ENCODE data around the gene CMSS1.

Gene CMSS1

GRCh38 chr3:99836681-99837080 is 19.0 kb downstream of the CMSS1 start:
- Histone ChIP-seq H3F3A (ENCODE audit: insufficient read depth, low read length) (no peaks in the 10 kb centered on the region), H3K9me3 (replicated peaks; ENCODE audit: insufficient read depth, low read length) (no peaks in the 10 kb centered on the region), H3K4me1 (ENCODE audit: low read length) (no peaks in the 10 kb centered on the region), H3K36me3 (replicated peaks; ENCODE audit: insufficient read depth, low read length) (no peaks in the 10 kb centered on the region), H3K79me2 (ENCODE audit: low read length) (peaks cover 52% of the 10 kb centered on the region), H3K27ac (ENCODE audit: low read length) (no peak overlapping the region), H3K27me3 (replicated peaks; ENCODE audit: insufficient read depth, low read length) (no peaks in the 10 kb centered on the region), H3K4me2 (ENCODE audit: low read depth, low read length) (no peak overlapping the region), H3K9me2 (replicated peaks; ENCODE audit: insufficient read depth, low read length) (no peaks in the 10 kb centered on the region), H4K20me1 (ENCODE audit: insufficient read depth, low read length) (0 out of 2 replicates have a peak, but pooled peaks cover 4% of the 10 kb centered on the region), H2AFZ (ENCODE audit: low read length) (no peak overlapping the region), H3K4me3 (ENCODE audit: low read length) (no peak overlapping the region), H3K9ac (ENCODE audit: low read length) (no peak overlapping the region)
- TF ChIP-seq EZH2 (optimal IDR thresholded peaks at IDR 0.05; ENCODE audit: low read depth, low read length) (no peak), CTCF (IDR thresholded peaks at IDR 0.05; ENCODE audit: low read length) (no peak), EZH2phosphoT487 (IDR thresholded peaks at IDR 0.05; ENCODE audit: low read length) (no peak)
- no peak for DNase-seq

GRCh38 chr3:99837715-99838114 is 20.1 kb downstream of the CMSS1 start:
- no peaks in the 10 kb centered on the region for H3K9me2 ChIP-seq (replicated peaks; ENCODE audit: insufficient read depth, low read length)
- H4K20me1 ChIP-seq (ENCODE audit: insufficient read depth, low read length) = 0 out of 2 replicates have a peak, but pooled peaks cover 6% of the 10 kb centered on the region
- TF ChIP-seq CTCF (IDR thresholded peaks at IDR 0.05; ENCODE audit: low read length) (no peak), EZH2phosphoT487 (IDR thresholded peaks at IDR 0.05; ENCODE audit: low read length) (no peak), EZH2 (optimal IDR thresholded peaks at IDR 0.05; ENCODE audit: low read depth, low read length) (no peak)
- H3K27ac ChIP-seq (ENCODE audit: low read length) = no peak overlapping the region
- DNase-seq = no peak
- H3K4me3 ChIP-seq (ENCODE audit: low read length) = no peak overlapping the region
- no peaks in the 10 kb centered on the region for H3K36me3 ChIP-seq (replicated peaks; ENCODE audit: insufficient read depth, low read length)
- no peak overlapping the region for H3K9ac ChIP-seq (ENCODE audit: low read length)
- peaks cover 50% of the 10 kb centered on the region for H3K79me2 ChIP-seq (ENCODE audit: low read length)
- H3K9me3 ChIP-seq (replicated peaks; ENCODE audit: insufficient read depth, low read length) = no peaks in the 10 kb centered on the region
- no peak overlapping the region for H2AFZ ChIP-seq (ENCODE audit: low read length)
- H3K4me2 ChIP-seq (ENCODE audit: low read depth, low read length) = no peak overlapping the region
- no peaks in the 10 kb centered on the region for H3K27me3 ChIP-seq (replicated peaks; ENCODE audit: insufficient read depth, low read length)
- H3K4me1 ChIP-seq (ENCODE audit: low read length) = no peaks in the 10 kb centered on the region
- no peaks in the 10 kb centered on the region for H3F3A ChIP-seq (ENCODE audit: insufficient read depth, low read length)

GRCh38 chr3:99838755-99839154 is 21.1 kb downstream of the CMSS1 start:
- H3K79me2 ChIP-seq (ENCODE audit: low read length) = peaks cover 45% of the 10 kb centered on the region
- 0 out of 2 replicates have a peak, but pooled peaks cover 7% of the 10 kb centered on the region for H4K20me1 ChIP-seq (ENCODE audit: insufficient read depth, low read length)
- no peaks in the 10 kb centered on the region for H3K27me3 ChIP-seq (replicated peaks; ENCODE audit: insufficient read depth, low read length)
- no peaks in the 10 kb centered on the region for H3F3A ChIP-seq (ENCODE audit: insufficient read depth, low read length)
- H3K36me3 ChIP-seq (replicated peaks; ENCODE audit: insufficient read depth, low read length) = no peaks in the 10 kb centered on the region
- no peaks in the 10 kb centered on the region for H3K9me3 ChIP-seq (replicated peaks; ENCODE audit: insufficient read depth, low read length)
- TF ChIP-seq EZH2phosphoT487 (IDR thresholded peaks at IDR 0.05; ENCODE audit: low read length) (no peak), CTCF (IDR thresholded peaks at IDR 0.05; ENCODE audit: low read length) (no peak), EZH2 (optimal IDR thresholded peaks at IDR 0.05; ENCODE audit: low read depth, low read length) (no peak)
- H3K4me3 ChIP-seq (ENCODE audit: low read length) = no peak overlapping the region
- H3K4me1 ChIP-seq (ENCODE audit: low read length) = no peaks in the 10 kb centered on the region
- H3K4me2 ChIP-seq (ENCODE audit: low read depth, low read length) = no peak overlapping the region
- H3K9ac ChIP-seq (ENCODE audit: low read length) = no peak overlapping the region
- no peak for DNase-seq
- H2AFZ ChIP-seq (ENCODE audit: low read length) = no peak overlapping the region
- no peaks in the 10 kb centered on the region for H3K9me2 ChIP-seq (replicated peaks; ENCODE audit: insufficient read depth, low read length)
- no peak overlapping the region for H3K27ac ChIP-seq (ENCODE audit: low read length)

Data from MM.1S (cell line).